GM23248 (cell line): ENCODE measurements around the gene PCK2.

Source experiments
- EZH2 ChIP-seq: fragments of 200-600 bp; sonication (generic); IDR thresholded peaks from 2 replicates; pipeline ENCODE4 v1.6.1; 2018; ENCODE audit warnings: antibody characterized with exemption, mild to moderate bottlenecking; ENCODE audit not compliant: insufficient read depth, poor library complexity, severe bottlenecking
- EZH2phosphoT487 ChIP-seq: fragments of 200-600 bp; sonication (generic); IDR thresholded peaks from 2 replicates; pipeline ENCODE4 v1.6.1; 2018; ENCODE audit warnings: antibody characterized with exemption, moderate library complexity, mild to moderate bottlenecking, low read depth; ENCODE audit not compliant: insufficient read depth

DNA sequence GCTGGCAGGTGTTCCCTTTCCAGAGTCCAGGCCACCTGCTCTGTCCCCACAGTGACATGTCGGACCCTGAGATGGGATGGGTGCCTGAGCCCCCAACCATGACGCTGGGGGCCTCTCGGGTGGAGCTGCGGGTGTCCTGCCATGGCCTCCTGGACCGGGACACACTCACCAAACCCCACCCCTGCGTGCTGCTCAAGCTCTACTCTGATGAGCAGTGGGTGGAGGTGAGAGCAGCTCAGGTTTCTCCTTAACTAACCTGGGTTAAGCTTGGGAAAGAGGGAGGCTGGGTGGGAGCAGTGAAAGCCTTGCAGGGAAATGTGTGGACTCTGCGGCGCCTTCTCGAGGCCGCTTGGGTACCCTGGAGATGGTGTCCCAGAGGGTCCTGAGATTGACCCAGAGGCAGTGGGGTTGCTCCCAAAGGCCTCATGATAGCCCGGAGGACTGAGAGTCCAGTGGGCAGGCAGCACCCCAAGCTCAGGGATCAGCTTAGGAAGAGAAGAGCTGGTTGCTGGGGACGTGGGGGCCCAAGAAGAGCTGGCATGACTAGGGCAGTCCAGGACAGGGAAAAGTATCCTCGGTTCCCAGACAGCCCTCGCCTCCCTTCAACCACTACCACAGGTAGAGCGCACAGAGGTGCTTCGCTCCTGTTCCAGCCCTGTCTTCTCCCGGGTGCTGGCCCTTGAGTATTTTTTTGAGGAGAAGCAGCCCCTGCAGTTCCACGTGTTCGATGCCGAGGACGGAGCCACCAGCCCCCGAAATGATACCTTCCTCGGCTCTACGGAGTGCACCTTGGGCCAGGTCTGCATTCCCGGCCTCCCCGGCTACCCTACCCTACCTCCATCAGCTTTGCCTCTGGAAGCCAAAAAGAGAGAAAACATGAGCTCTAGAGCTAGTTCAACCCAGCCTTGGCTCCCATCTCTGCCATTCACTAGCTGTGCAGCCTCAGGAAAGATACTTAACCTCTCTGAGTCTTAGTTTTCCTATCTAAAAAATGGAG lies 20.9 kb upstream of the PCK2 start:
- TF ChIP-seq EZH2 (no peak), EZH2phosphoT487 (no peak)
